ENCODE data around the gene IDH3G. TPM values are rescaled to one million over a fixed set of nuclear protein-coding genes. Genes with fewer than 3 reads are reported as not detected.

The IDH3G gene
- total and polyA plus RNA-seq, 2 donors (not counting 3 experiments of a cell fraction or from before 2014, with no cell fraction given), result 57.7 to 116 TPM

DNA sequence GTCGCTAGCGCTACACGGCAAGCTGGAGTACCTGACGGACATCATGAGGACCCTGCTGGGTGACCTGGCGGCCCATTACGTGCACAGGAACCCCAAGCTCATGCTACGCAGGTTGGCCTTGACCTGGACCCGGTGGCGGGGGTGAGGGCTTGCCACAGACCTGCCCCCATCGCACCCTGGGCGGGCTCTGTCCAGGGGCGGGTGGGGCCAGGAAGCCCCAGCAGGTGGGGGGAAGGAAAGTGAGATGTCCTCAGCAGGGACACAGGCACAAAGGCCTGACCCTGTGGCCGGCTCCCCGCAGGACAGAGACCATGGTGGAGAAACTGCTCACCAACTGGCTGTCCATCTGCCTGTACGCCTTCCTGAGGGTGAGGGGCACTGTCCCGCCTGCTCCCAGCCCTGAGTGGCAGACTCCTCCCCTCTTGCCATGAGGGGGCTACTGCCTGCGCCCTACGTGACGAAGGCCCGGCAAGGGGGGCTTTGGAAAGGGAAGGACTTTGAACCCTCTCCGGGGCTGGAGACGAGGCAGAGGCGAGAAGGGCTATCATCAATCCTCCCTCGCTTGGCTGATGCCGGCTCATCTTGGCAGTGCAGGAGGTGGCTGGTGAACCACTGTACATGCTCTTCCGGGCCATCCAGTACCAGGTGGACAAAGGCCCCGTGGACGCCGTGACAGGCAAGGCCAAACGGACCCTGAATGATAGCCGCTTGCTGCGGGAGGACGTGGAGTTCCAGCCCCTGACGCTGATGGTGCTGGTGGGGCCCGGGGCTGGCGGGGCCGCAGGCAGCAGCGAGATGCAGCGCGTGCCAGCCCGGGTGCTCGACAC is 18.7 kb downstream of the IDH3G start:
- no peaks in the 10 kb centered on the region for H3K9me3 ChIP-seq (replicated peaks; ENCODE audit: control insufficient read depth, insufficient read depth, low read length)
- DNase-seq (ENCODE audit: low read depth, low spot score), result no peak
- TF ChIP-seq, protein P1, sequence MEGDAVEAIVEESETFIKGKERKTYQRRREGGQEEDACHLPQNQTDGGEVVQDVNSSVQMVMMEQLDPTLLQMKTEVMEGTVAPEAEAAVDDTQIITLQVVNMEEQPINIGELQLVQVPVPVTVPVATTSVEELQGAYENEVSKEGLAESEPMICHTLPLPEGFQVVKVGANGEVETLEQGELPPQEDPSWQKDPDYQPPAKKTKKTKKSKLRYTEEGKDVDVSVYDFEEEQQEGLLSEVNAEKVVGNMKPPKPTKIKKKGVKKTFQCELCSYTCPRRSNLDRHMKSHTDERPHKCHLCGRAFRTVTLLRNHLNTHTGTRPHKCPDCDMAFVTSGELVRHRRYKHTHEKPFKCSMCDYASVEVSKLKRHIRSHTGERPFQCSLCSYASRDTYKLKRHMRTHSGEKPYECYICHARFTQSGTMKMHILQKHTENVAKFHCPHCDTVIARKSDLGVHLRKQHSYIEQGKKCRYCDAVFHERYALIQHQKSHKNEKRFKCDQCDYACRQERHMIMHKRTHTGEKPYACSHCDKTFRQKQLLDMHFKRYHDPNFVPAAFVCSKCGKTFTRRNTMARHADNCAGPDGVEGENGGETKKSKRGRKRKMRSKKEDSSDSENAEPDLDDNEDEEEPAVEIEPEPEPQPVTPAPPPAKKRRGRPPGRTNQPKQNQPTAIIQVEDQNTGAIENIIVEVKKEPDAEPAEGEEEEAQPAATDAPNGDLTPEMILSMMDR (IDR thresholded peaks at IDR 0.05; ENCODE audit: extremely low read depth in 1 of 2, insufficient read depth in 1 of 2, low read depth in 1 of 2, low read length in 2 of 2), result no peak
- TF ChIP-seq MYC (IDR thresholded peaks at IDR 0.05; ENCODE audit: low read depth, low read length) (no peak), POLR2A (IDR thresholded peaks at IDR 0.05; ENCODE audit: low read depth, low read length) (no peak), FOS (IDR thresholded peaks at IDR 0.05; ENCODE audit: borderline replicate concordance, insufficient read depth, low read length) (no peak), POLR2AphosphoS5 (IDR thresholded peaks at IDR 0.05; ENCODE audit: insufficient read depth, low read depth, low read length) (no peak), JUN (IDR thresholded peaks at IDR 0.05; ENCODE audit: borderline replicate concordance, insufficient read depth, insufficient read length, low read depth) (no peak), EZH2 (IDR thresholded peaks at IDR 0.05; ENCODE audit: borderline replicate concordance, low read depth, low read length, severe bottlenecking) (no peak), GATA2 (IDR thresholded peaks at IDR 0.05; ENCODE audit: insufficient read depth, insufficient read length, low read depth, low read length) (no peak)
- TF ChIP-seq, protein P2, sequence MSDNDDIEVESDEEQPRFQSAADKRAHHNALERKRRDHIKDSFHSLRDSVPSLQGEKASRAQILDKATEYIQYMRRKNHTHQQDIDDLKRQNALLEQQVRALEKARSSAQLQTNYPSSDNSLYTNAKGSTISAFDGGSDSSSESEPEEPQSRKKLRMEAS (IDR thresholded peaks at IDR 0.05; ENCODE audit: insufficient read depth, insufficient read length), result no peak
- H4K20me1 ChIP-seq (replicated peaks; ENCODE audit: control insufficient read depth, extremely low read depth, insufficient read depth, low read length), result no peaks in the 10 kb centered on the region
- H3K4me1 ChIP-seq (ENCODE audit: control insufficient read depth, extremely low read depth, insufficient read depth, low read length), result no peaks in the 10 kb centered on the region
- H3K4me2 ChIP-seq (ENCODE audit: insufficient read depth, low read length), result no peak overlapping the region
- H3K36me3 ChIP-seq (ENCODE audit: control insufficient read depth in 2 of 2, extremely low read depth in 1 of 2, insufficient read depth in 2 of 2, low read length in 2 of 2), result peaks cover 0 to 20% of the 10 kb centered on the region in 2 experiments
- no peak overlapping the region for H3K9ac ChIP-seq (replicated peaks; ENCODE audit: extremely low read depth, insufficient read depth, low read length)
- intact Hi-C loops (cut with micrococcal nuclease), result no loop called here
- H3K4me3 ChIP-seq (replicated peaks in 1 of 3; ENCODE audit: insufficient read depth in 1 of 3, low read depth in 1 of 3, low read length in 3 of 3), result no peak overlapping the region
- dilution Hi-C loops (cut with MboI; ENCODE audit: extremely low pct_ligation_motif_present, low sequenced_read_pairs), result no loop called here
- no TSS peak for BruUV-seq (replicated peaks)
- H2AFZ ChIP-seq (ENCODE audit: low read depth, low read length), result no peak overlapping the region
- no peak overlapping the region for H3K27ac ChIP-seq (ENCODE audit: insufficient read depth, low read depth, low read length)
- H3K9me1 ChIP-seq (replicated peaks; ENCODE audit: control insufficient read depth, extremely low read depth, insufficient read depth, low read length), result no peaks in the 10 kb centered on the region
- H3K27me3 ChIP-seq (ENCODE audit: control insufficient read depth in 2 of 2, insufficient read depth in 2 of 2, low read length in 2 of 2), result no peaks in the 10 kb centered on the region
- FAIRE-seq, result no peak
- CTCF ChIA-PET, result no interaction called here
- H3K79me2 ChIP-seq (ENCODE audit: control insufficient read depth, insufficient read depth, low read length), result no peaks in the 10 kb centered on the region
- POLR2A ChIA-PET, result no interaction called here

Data from endothelial cell of umbilical vein (primary cell).